HepG2 (cell line): ENCODE measurements around the gene LRRC45. TPM values are rescaled to one million over a fixed set of nuclear protein-coding genes. Genes with fewer than 3 reads are reported as not detected.

Source experiments
- BCL6 ChIP-seq: IDR thresholded peaks from 2 replicates; pipeline ENCODE4 v1.6.1; 2016; ENCODE audit warnings: missing genetic modification reagents, missing compliant biosample characterization
- CREBL2 ChIP-seq: sonication (generic); formaldehyde crosslinking; IDR thresholded peaks from 2 replicates; pipeline ENCODE4 v1.8.1; 2023; ENCODE audit warnings: missing genetic modification reagents, mild to moderate bottlenecking, borderline replicate concordance
- HDAC6 ChIP-seq: fragments of 200-600 bp; sonication (generic); IDR thresholded peaks from 2 replicates; pipeline ENCODE4 v1.7.0; 2017; ENCODE audit warnings: mild to moderate bottlenecking, antibody characterized with exemption, low read length, low read depth
- IRF1 ChIP-seq: sonication (generic); formaldehyde crosslinking; IDR thresholded peaks from 2 replicates; pipeline ENCODE4 v1.4.0; 2020; ENCODE audit warnings: low read depth, mild to moderate bottlenecking, missing genetic modification reagents
- JUND ChIP-seq: sonication (generic); formaldehyde crosslinking; IDR thresholded peaks from 2 replicates; pipeline ENCODE4 v1.8.0; 2022; ENCODE audit warnings: mild to moderate bottlenecking, missing genetic modification reagents
- KAT7 ChIP-seq: IDR thresholded peaks from 2 replicates; pipeline ENCODE4 v1.6.1; 2018; ENCODE audit warnings: borderline replicate concordance, missing compliant biosample characterization
- MAF1 ChIP-seq: sonication (generic); formaldehyde crosslinking; IDR thresholded peaks from 2 replicates; pipeline ENCODE4 v1.5.0; 2020; ENCODE audit warnings: missing genetic modification reagents, borderline replicate concordance
- MXI1 ChIP-seq: IDR thresholded peaks from 3 replicates; pipeline ENCODE4 v1.6.1; 2012; ENCODE audit warnings: low read depth, low read length, inconsistent platforms, borderline replicate concordance
- RNF219 ChIP-seq: sonication (generic); formaldehyde crosslinking; IDR thresholded peaks from 2 replicates; pipeline ENCODE4 v1.5.0; 2020; ENCODE audit warnings: mild to moderate bottlenecking, missing genetic modification reagents
- SNAPC4 ChIP-seq: sonication (generic); formaldehyde crosslinking; IDR thresholded peaks from 2 replicates; pipeline ENCODE4 v1.4.0; 2020; ENCODE audit warnings: mild to moderate bottlenecking, missing genetic modification reagents
- SOX5 ChIP-seq: IDR thresholded peaks from 2 replicates; pipeline ENCODE4 v1.6.1; 2016; ENCODE audit warnings: borderline replicate concordance
- THRA ChIP-seq: sonication (generic); formaldehyde crosslinking; IDR thresholded peaks from 2 replicates; pipeline ENCODE4 v1.4.0; 2020; ENCODE audit warnings: missing genetic modification reagents, borderline replicate concordance
- TMF1 ChIP-seq: sonication (generic); formaldehyde crosslinking; IDR thresholded peaks from 2 replicates; pipeline ENCODE4 v1.8.1; 2022; ENCODE audit warnings: low read depth, missing genetic modification reagents
- ZNF20 ChIP-seq: sonication (generic); formaldehyde crosslinking; IDR thresholded peaks from 2 replicates; pipeline ENCODE4 v1.4.0; 2020; ENCODE audit warnings: mild to moderate bottlenecking, moderate library complexity, missing genetic modification reagents
- ZNF276 ChIP-seq: sonication (generic); formaldehyde crosslinking; IDR thresholded peaks from 2 replicates; pipeline ENCODE4 v1.4.0; 2020; ENCODE audit warnings: mild to moderate bottlenecking, low read depth, missing genetic modification reagents
- ZNF615 ChIP-seq: sonication (generic); formaldehyde crosslinking; IDR thresholded peaks from 2 replicates; pipeline ENCODE4 v1.5.0; 2020; ENCODE audit warnings: mild to moderate bottlenecking, missing genetic modification reagents, borderline replicate concordance
- polyA plus RNA-seq, 8 experiments: library from polyadenylated mRNA; depleted of rRNA in 3 of 8; stranded (reverse) in 7 of 8; unstranded in 1 of 8; fragments of >200 nt; fragmentation: Illumina TruSeq in 4 of 8; extraction: Trizol in 4 of 8; gene quantifications; 2 replicates each; pipeline versions ENCODE4 v1.2.1 to v1.2.3, GENCODE V29; 2011 to 2016; ENCODE audit warnings: low read depth in 4 of 8, missing spikeins in 1 of 8, mixed read lengths in 1 of 8; ENCODE audit not compliant: insufficient read depth in 1 of 8
- total RNA-seq, 5 experiments: library from RNA; depleted of rRNA; stranded (reverse); fragments of >200 nt; fragmentation: Illumina TruSeq; extraction: Trizol; gene quantifications; 2 replicates each; pipeline ENCODE4 v1.2.3, GENCODE V29; 2016; ENCODE audit warnings: low read depth in 1 of 5

Gene LRRC45
- total and polyA plus RNA-seq, 2 of the 13 experiments (the other 11 are each of a cell fraction or from before 2014, with no cell fraction given), result 11.6 to 48.1 TPM

- TF ChIP-seq THRA (CRISPR knock-in tag) (no peak), BCL6 (CRISPR knock-in tag) (no peak), TMF1 (CRISPR knock-in tag) (peak; percentile 43; the same call in 1 of the 2 replicates), SOX5 (CRISPR knock-in tag) (no peak), HDAC6 (no peak), RNF219 (CRISPR knock-in tag) (peak; percentile 16; the same call in 1 of the 2 replicates), MXI1 (peak; percentile 46; the same call in 1 of the 3 replicates), ZNF276 (CRISPR knock-in tag) (peak; percentile 28; the same call in 1 of the 2 replicates), SNAPC4 (CRISPR knock-in tag) (no peak), JUND (peak; percentile 55), KAT7 (peak; percentile 84), MAF1 (CRISPR knock-in tag) (no peak; the same call in 1 of the 2 replicates), CREBL2 (CRISPR knock-in tag) (peak; percentile 84; the same call in 1 of the 2 replicates), ZNF20 (CRISPR knock-in tag) (no peak), ZNF615 (CRISPR knock-in tag) (no peak), IRF1 (0 out of 2 replicates have a peak, but pooled peaks have one; percentile 16)
Observed at GRCh38 chr17:81995463-81996231, 27.5 kb upstream of the LRRC45 start (continued).
